Epithelial cell of prostate (primary cell): ENCODE data around the gene NMD3.
A peak's percentile ranks its signal among the peaks of the same experiment; 100 is the strongest.
"Not testable (repeated sequence)": the region's sequence is repeated elsewhere in the genome, so short reads cannot be mapped to it uniquely, and the experiment has no call there.

ENCODE experiments used
- DNase-seq: peaks from one replicate; pipeline ENCODE4 v3.0.0-alpha.2; 2011; ENCODE audit warnings: low read depth, low spot score
- H3K27ac ChIP-seq: fragments of 450-650 bp; 2 replicates; pipeline ENCODE4 v1.5.1; 2017; ENCODE audit warnings: mild to moderate bottlenecking

The NMD3 gene

GRCh38 chr3:161273589-161274218 lies 52.6 kb downstream of the NMD3 start:
- no peak for DNase-seq

GRCh38 chr3:161274691-161275298 lies 53.7 kb downstream of the NMD3 start:
- H3K27ac ChIP-seq: peak overlapping the region; percentile 50
- no peak for DNase-seq

More at GRCh38 chr3:161273589-161274218, 52.6 kb downstream of the NMD3 start:
- H3K27ac ChIP-seq: no peak overlapping the region

- peak overlapping the region; percentile 50 for H3K27ac ChIP-seq
- peak; percentile 59 for DNase-seq
Observed at GRCh38 chr3:161275919-161276318, 54.8 kb downstream of the NMD3 start.

DNA sequence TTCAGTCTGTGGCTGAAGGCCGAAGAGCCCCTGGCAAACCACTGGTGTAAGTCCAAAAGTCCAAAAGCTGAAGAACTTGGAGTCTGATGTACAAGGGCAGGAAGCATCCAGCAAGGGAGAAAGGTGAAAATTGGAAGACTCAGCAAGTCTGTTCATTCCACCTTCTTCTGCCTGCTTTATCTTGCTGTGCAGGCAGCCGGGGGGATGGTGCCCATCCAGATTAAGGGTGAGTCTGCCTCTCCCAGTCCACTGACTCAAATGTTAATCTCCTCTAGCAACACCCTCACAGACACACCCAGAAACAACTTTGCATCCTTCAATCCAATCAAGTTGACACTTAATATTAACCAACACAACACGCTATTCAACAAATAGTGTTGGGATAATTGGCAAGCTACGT lies 61.3 kb downstream of the NMD3 start:
- not testable (repeated sequence) for DNase-seq

GRCh38 chr3:161284989-161285388 lies 63.9 kb downstream of the NMD3 start:
- no peak overlapping the region for H3K27ac ChIP-seq
- DNase-seq: peak; percentile 90

More for the DNA sequence above, 61.3 kb downstream of the NMD3 start:
- H3K27ac ChIP-seq: not testable (repeated sequence)

DNA sequence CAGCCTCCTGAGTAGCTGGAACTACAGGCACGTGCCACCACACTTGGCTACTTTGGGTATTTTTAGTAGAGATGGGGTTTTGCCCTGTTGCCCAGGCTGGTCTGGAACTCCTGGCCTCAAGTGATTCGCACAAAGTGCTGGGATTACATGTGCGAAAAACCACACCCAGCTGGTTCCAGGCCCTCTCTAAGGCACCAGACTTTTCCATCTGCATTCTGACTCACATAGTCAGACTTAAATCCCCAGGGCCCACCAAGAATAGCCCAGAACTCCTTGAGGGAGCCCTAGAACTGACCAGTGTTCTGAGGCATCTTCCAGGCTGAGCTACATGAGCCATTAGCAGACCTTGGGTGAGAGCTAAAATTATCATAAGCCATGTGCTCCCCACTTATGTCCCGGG lies 68.1 kb downstream of the NMD3 start:
- no peak overlapping the region for H3K27ac ChIP-seq
- DNase-seq: no peak

DNA sequence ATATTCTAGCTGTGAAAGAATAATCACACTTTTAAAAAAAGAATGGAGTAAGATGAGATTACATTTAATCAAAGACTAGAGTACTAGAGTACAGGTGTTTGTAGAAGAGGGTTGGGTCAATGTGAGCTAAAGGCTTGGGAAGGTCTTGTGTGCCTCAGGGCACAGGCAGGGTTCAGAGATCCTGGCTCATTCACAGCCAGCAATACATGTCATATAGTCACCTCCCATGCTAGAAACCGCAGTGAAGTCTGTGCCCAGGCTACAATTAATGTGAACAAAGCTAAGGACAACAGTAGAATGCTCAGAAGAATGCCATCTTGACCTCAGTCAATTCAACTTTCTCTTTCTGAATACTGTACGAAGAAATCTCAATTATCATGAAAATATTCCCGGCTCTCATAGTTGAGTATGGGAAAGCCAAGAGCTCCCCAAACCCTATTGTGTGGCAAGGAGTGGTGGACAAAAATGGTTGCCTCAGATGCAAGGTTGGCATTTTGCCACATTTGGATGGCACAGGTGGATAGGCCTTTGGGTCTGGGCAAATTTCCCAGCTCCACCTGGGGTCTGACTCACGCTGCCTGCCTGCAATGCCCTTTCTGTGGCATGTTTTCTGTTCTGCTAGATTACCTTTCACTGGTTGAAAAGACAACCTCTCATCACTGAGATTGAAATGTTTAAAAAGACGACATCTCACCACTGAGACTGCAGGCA lies 70.2 kb downstream of the NMD3 start:
- peak overlapping the region; percentile 25 for H3K27ac ChIP-seq
- peak; percentile 68 for DNase-seq

- H3K27ac ChIP-seq: no peak overlapping the region
- no peak for DNase-seq
Observed at GRCh38 chr3:161293381-161293780, 72.3 kb downstream of the NMD3 start.

DNA sequence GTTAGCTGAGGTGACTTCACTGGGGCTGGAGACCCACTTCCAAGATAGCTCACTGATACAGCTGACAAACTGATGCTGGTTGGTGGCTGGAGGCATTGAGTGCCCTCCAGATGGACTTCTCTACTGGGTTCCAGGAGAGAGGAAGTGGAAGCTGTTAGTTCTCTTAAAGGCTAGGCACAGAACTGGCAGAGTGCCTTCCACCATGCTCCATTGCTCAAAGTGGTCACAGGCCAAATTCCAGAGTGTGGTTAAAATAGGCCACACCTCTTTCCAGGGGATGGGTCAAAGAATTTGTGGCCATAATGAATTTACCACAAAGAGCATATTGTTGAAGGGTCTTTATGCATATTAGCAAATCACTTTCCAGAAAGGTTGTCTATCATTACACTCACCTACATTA lies 74.2 kb downstream of the NMD3 start:
- no peak overlapping the region for H3K27ac ChIP-seq
- DNase-seq: no peak

GRCh38 chr3:161296814-161297213 lies 75.7 kb downstream of the NMD3 start:
- H3K27ac ChIP-seq: no peak overlapping the region
- DNase-seq: no peak
